ENCODE results near the gene LTN1. TPM values are rescaled to one million over a fixed set of nuclear protein-coding genes. Genes with fewer than 3 reads are reported as not detected.

The LTN1 gene
- total RNA-seq, 1 experiment from 2014 or later: 15.4 TPM

DNA sequence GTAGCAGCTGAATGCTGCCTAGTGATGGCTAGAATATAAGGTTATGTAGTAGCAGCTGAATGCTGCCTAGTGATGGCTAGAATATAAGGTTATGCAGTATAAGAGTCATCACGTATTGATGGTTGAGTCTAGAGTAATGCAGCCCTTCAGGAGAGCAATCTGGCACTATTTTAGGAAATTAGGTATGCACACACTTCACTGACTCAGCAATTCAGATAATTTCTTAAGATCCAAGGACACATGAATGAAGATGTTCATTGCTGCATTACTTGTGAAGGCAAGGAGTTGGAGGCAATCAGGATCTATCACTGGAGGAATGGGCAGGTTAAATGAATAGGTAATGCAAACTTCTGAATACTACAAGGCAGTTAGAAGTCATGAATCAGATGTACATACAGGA is 13.6 kb downstream of the LTN1 start:
- Mint-ChIP-seq H3K4me1 (ENCODE audit: low read depth, unreplicated experiment) (no peaks in the 10 kb centered on the region), H3K4me3 (ENCODE audit: low read depth, unreplicated experiment) (no peak overlapping the region), H3K27me3 (ENCODE audit: unreplicated experiment) (no peaks in the 10 kb centered on the region), H3K27ac (ENCODE audit: unreplicated experiment) (no peak overlapping the region), H3K9me3 (ENCODE audit: low read depth, unreplicated experiment) (no peaks in the 10 kb centered on the region), H3K36me3 (ENCODE audit: insufficient read depth, unreplicated experiment) (peaks cover 31% of the 10 kb centered on the region)
- no TSS peak for BruUV-seq (replicated peaks)
- no peak for DNase-seq
- intact Hi-C loops (cut with micrococcal nuclease; ENCODE audit: unreplicated experiment): no loop called here
- TF ChIP-seq, protein P1, sequence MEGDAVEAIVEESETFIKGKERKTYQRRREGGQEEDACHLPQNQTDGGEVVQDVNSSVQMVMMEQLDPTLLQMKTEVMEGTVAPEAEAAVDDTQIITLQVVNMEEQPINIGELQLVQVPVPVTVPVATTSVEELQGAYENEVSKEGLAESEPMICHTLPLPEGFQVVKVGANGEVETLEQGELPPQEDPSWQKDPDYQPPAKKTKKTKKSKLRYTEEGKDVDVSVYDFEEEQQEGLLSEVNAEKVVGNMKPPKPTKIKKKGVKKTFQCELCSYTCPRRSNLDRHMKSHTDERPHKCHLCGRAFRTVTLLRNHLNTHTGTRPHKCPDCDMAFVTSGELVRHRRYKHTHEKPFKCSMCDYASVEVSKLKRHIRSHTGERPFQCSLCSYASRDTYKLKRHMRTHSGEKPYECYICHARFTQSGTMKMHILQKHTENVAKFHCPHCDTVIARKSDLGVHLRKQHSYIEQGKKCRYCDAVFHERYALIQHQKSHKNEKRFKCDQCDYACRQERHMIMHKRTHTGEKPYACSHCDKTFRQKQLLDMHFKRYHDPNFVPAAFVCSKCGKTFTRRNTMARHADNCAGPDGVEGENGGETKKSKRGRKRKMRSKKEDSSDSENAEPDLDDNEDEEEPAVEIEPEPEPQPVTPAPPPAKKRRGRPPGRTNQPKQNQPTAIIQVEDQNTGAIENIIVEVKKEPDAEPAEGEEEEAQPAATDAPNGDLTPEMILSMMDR (IDR thresholded peaks at IDR 0.05; ENCODE audit: unreplicated experiment): no peak
- CTCF ChIA-PET: interaction anchor here (0.5 kb wide), 1 partner anchor 30 kb away, joined by 3 read pairs; no protein-coding TSS in a partner anchor

DNA sequence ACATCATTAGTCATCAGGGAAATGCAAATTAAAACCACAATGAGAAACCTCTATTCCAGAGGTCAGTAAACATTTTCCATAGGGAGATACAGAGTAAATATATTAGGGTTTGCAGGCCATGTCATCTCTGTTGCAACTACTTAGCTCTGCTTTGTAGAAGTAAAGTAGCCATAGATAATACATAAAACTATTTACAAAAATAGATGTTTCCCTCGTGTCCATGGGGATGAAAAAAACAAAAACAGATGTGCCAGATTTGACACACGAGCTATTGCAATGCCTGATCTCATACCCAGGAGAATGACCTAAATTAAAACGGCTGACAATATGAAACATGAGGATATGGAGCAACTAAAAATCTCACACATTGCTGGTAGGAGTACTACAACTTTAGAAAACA is 17.3 kb downstream of the LTN1 start:
- DNase-seq: no peak
- BruUV-seq (replicated peaks): no TSS peak
- H3K4me1 Mint-ChIP-seq (ENCODE audit: low read depth, unreplicated experiment): no peaks in the 10 kb centered on the region
- H3K36me3 Mint-ChIP-seq (ENCODE audit: insufficient read depth, unreplicated experiment): peaks cover 20% of the 10 kb centered on the region
- CTCF ChIA-PET: no interaction called here
- TF ChIP-seq, protein P1 (IDR thresholded peaks at IDR 0.05; ENCODE audit: unreplicated experiment): no peak
- H3K27ac Mint-ChIP-seq (ENCODE audit: unreplicated experiment): no peak overlapping the region
- intact Hi-C loops (cut with micrococcal nuclease; ENCODE audit: unreplicated experiment): no loop called here
- no peak overlapping the region for H3K4me3 Mint-ChIP-seq (ENCODE audit: low read depth, unreplicated experiment)
- H3K27me3 Mint-ChIP-seq (ENCODE audit: unreplicated experiment): no peaks in the 10 kb centered on the region
- no peaks in the 10 kb centered on the region for H3K9me3 Mint-ChIP-seq (ENCODE audit: low read depth, unreplicated experiment)

DNA sequence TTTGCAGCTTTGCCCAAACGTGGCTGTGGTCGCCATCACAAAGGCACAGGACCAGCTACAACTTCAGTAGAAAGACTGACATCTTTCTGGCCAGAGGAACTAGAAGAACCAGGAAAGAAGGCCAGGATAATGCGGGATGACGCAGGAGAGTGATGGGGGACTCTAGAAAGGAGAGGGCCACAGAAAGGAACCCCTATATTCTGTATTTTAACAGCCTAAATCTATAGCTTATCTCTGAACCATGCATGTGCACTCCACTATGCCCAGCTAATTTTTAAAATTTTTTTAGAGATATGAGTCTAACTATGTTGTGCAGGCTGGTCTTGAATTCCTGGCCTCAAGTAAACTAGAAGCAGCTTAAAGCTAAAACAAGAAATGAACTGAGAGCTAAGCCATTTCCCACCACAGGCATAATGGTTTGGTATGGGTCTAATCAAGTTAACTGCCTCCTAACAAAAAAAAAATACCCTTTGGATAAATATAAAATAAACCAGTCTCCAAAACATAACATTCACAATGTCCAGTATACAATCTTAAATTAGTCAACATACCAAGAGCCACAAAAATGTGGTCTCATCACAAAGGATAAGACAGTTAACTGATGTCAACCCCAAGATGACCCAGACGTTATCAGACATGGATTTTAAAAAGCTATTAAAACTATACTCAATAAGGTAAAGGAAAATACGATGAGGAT is 18.0 kb downstream of the LTN1 start:
- no peak for DNase-seq
- no peak overlapping the region for H3K27ac Mint-ChIP-seq (ENCODE audit: unreplicated experiment)
- H3K36me3 Mint-ChIP-seq (ENCODE audit: insufficient read depth, unreplicated experiment): peaks cover 19% of the 10 kb centered on the region
- intact Hi-C loops (cut with micrococcal nuclease; ENCODE audit: unreplicated experiment): no loop called here
- no TSS peak for BruUV-seq (replicated peaks)
- H3K27me3 Mint-ChIP-seq (ENCODE audit: unreplicated experiment): no peaks in the 10 kb centered on the region
- H3K9me3 Mint-ChIP-seq (ENCODE audit: low read depth, unreplicated experiment): no peaks in the 10 kb centered on the region
- H3K4me3 Mint-ChIP-seq (ENCODE audit: low read depth, unreplicated experiment): no peak overlapping the region
- CTCF ChIA-PET: interaction anchor here (0.5 kb wide), 1 partner anchor 108 kb away, joined by 6 read pairs; no protein-coding TSS in a partner anchor
- TF ChIP-seq, protein P1 (IDR thresholded peaks at IDR 0.05; ENCODE audit: unreplicated experiment): no peak
- no peaks in the 10 kb centered on the region for H3K4me1 Mint-ChIP-seq (ENCODE audit: low read depth, unreplicated experiment)

DNA sequence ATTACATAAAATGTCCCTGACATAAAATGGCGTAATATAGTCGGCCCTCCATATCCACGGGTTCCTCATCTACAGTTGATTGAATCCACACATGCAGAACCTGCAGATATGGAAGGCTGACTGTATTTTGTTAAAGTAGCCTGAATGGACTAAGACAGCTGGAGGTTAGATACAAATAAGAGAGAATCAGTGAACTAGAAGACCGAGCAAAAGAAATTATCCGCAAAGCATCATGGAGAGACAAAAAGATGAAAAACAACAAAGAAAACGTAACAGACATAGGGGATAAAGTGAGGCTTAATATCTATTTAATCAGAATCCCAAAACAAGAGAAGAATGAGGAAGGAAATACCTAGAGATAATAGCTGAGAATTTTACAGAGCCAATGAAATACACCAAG is 20.3 kb downstream of the LTN1 start:
- BruUV-seq (replicated peaks): no TSS peak
- TF ChIP-seq, protein P1 (IDR thresholded peaks at IDR 0.05; ENCODE audit: unreplicated experiment): no peak
- no peaks in the 10 kb centered on the region for H3K4me1 Mint-ChIP-seq (ENCODE audit: low read depth, unreplicated experiment)
- no peak for DNase-seq
- H3K9me3 Mint-ChIP-seq (ENCODE audit: low read depth, unreplicated experiment): no peaks in the 10 kb centered on the region
- H3K27ac Mint-ChIP-seq (ENCODE audit: unreplicated experiment): no peak overlapping the region
- H3K36me3 Mint-ChIP-seq (ENCODE audit: insufficient read depth, unreplicated experiment): peaks cover 7% of the 10 kb centered on the region
- intact Hi-C loops (cut with micrococcal nuclease; ENCODE audit: unreplicated experiment): no loop called here
- H3K27me3 Mint-ChIP-seq (ENCODE audit: unreplicated experiment): no peaks in the 10 kb centered on the region
- CTCF ChIA-PET: no interaction called here
- H3K4me3 Mint-ChIP-seq (ENCODE audit: low read depth, unreplicated experiment): no peak overlapping the region
